H9 (cell line): Measurements from ENCODE around the gene RHNO1. TPM values are rescaled to one million over a fixed set of nuclear protein-coding genes. Genes with fewer than 3 reads are reported as not detected.

Source experiments
- DNase-seq: peaks from one replicate; pipeline ENCODE4 v3.0.0-alpha.2; 2017
- H2AFZ ChIP-seq: one replicate; pipeline ENCODE4 v1.6.1; 2013; ENCODE audit warnings: mild to moderate bottlenecking, low read length, control low read depth, moderate library complexity
- H2AK5ac ChIP-seq: 2 replicates; pipeline ENCODE4 v1.6.1; 2013; ENCODE audit warnings: low read length, control low read depth, mixed read lengths; ENCODE audit not compliant: insufficient read length
- H2BK120ac ChIP-seq: one replicate; pipeline ENCODE4 v1.6.1; 2013; ENCODE audit warnings: low read depth, mild to moderate bottlenecking, low read length, control low read depth, inconsistent platforms; ENCODE audit not compliant: poor library complexity, severe bottlenecking
- H2BK12ac ChIP-seq: 2 replicates; pipeline ENCODE4 v1.6.1; 2013; ENCODE audit warnings: low read length, control low read depth, mixed read lengths, low read depth; ENCODE audit not compliant: insufficient read length
- H2BK15ac ChIP-seq: 2 replicates; pipeline ENCODE4 v1.6.1; 2013; ENCODE audit warnings: low read depth, low read length, control low read depth
- H2BK20ac ChIP-seq: one replicate; pipeline ENCODE4 v1.6.1; 2013; ENCODE audit warnings: low read depth, mild to moderate bottlenecking, low read length, control low read depth, inconsistent platforms; ENCODE audit not compliant: poor library complexity, severe bottlenecking
- H2BK5ac ChIP-seq: 2 replicates; pipeline ENCODE4 v1.6.1; 2013; ENCODE audit warnings: low read length, control low read depth, mixed read lengths; ENCODE audit not compliant: insufficient read length
- H3K14ac ChIP-seq: 2 replicates; pipeline ENCODE4 v1.6.1; 2013; ENCODE audit warnings: low read length, control low read depth; ENCODE audit not compliant: insufficient read depth
- H3K18ac ChIP-seq: 2 replicates; pipeline ENCODE4 v1.6.1; 2013; ENCODE audit warnings: low read depth, mild to moderate bottlenecking, mixed read lengths, low read length, control low read depth; ENCODE audit not compliant: insufficient read length
- H3K23ac ChIP-seq: 2 replicates; pipeline ENCODE4 v1.6.1; 2013; ENCODE audit warnings: low read length, control low read depth, mixed read lengths, low read depth; ENCODE audit not compliant: insufficient read length
- H3K23me2 ChIP-seq: 2 replicates; pipeline ENCODE4 v1.6.1; 2013; ENCODE audit warnings: low read depth, mild to moderate bottlenecking, mixed read lengths, low read length, control low read depth; ENCODE audit not compliant: insufficient read length, poor library complexity, severe bottlenecking
- H3K27ac ChIP-seq: 2 replicates; pipeline ENCODE4 v1.5.1; 2013; ENCODE audit warnings: low read length, control low read depth, mixed read lengths, low read depth; ENCODE audit not compliant: insufficient read length
- H3K27me3 ChIP-seq: 2 replicates; pipeline ENCODE4 v1.6.1; 2013; ENCODE audit warnings: low read length, control low read depth, inconsistent platforms; ENCODE audit not compliant: insufficient read depth
- H3K4ac ChIP-seq: 2 replicates; pipeline ENCODE4 v1.6.1; 2013; ENCODE audit warnings: low read depth, mild to moderate bottlenecking, control low read depth, inconsistent platforms, low read length, moderate library complexity
- H3K4me1 ChIP-seq: 2 replicates; pipeline ENCODE4 v1.6.1; 2013; ENCODE audit warnings: low read length, control low read depth, inconsistent platforms; ENCODE audit not compliant: insufficient read depth
- H3K4me2 ChIP-seq: 2 replicates; pipeline ENCODE4 v1.6.1; 2013; ENCODE audit warnings: low read length, control low read depth, mixed read lengths; ENCODE audit not compliant: insufficient read length, insufficient read depth
- H3K56ac ChIP-seq: 2 replicates; pipeline ENCODE4 v1.6.1; 2013; ENCODE audit warnings: low read depth, mild to moderate bottlenecking, mixed read lengths, low read length, control low read depth; ENCODE audit not compliant: insufficient read length
- H3K79me1 ChIP-seq: 2 replicates; pipeline ENCODE4 v1.6.1; 2013; ENCODE audit warnings: low read depth, mild to moderate bottlenecking, moderate library complexity, low read length, control low read depth, inconsistent platforms; ENCODE audit not compliant: insufficient read depth, poor library complexity, severe bottlenecking
- H3K79me2 ChIP-seq: 2 replicates; pipeline ENCODE4 v1.6.1; 2013; ENCODE audit warnings: low read length, control low read depth, inconsistent platforms; ENCODE audit not compliant: insufficient read depth
- H3K9ac ChIP-seq: 2 replicates; pipeline ENCODE4 v1.6.1; 2013; ENCODE audit warnings: low read length, control low read depth, mixed read lengths; ENCODE audit not compliant: insufficient read length; ENCODE audit errors: extremely low read depth
- H3K9me3 ChIP-seq: one replicate; pipeline ENCODE4 v1.6.1; 2013; ENCODE audit warnings: low read depth, low read length, inconsistent platforms; ENCODE audit not compliant: control insufficient read depth
- H3T11ph ChIP-seq: one replicate; pipeline ENCODE4 v1.6.1; 2013; ENCODE audit warnings: mild to moderate bottlenecking, low read length, control low read depth, inconsistent platforms
- H4K20me1 ChIP-seq: one replicate; pipeline ENCODE4 v1.6.1; 2013; ENCODE audit not compliant: control insufficient read depth, insufficient read length, insufficient read depth
- H4K5ac ChIP-seq: 2 replicates; pipeline ENCODE4 v1.6.1; 2013; ENCODE audit warnings: low read depth, mild to moderate bottlenecking, mixed read lengths, low read length, control low read depth; ENCODE audit not compliant: insufficient read length
- H4K8ac ChIP-seq: replicated peaks from 2 replicates; pipeline ENCODE4 v1.6.1; 2013; ENCODE audit warnings: low read length, control low read depth, mixed read lengths, low read depth; ENCODE audit not compliant: insufficient read length
- H4K91ac ChIP-seq: 2 replicates; pipeline ENCODE4 v1.6.1; 2013; ENCODE audit warnings: low read depth, mild to moderate bottlenecking, moderate library complexity, mixed read lengths, low read length, control low read depth; ENCODE audit not compliant: insufficient read length
- H3K27ac Mint-ChIP-seq, 3 experiments: 2 replicates in 2 of 3; 3 replicates in 1 of 3; pipeline ENCODE4 v1.8.0; 2020 to 2021; ENCODE audit warnings: mixed read lengths in 3 of 3, mild to moderate bottlenecking in 1 of 3, moderate library complexity in 1 of 3
- H3K27me3 Mint-ChIP-seq: 2 replicates; pipeline ENCODE4 v1.8.0; 2021; ENCODE audit warnings: low read depth, mild to moderate bottlenecking, moderate library complexity, mixed read lengths
- H3K36me3 Mint-ChIP-seq, 3 experiments: 2 replicates in 2 of 3; 3 replicates in 1 of 3; pipeline ENCODE4 v1.8.0; 2020 to 2021; ENCODE audit warnings: low read depth in 3 of 3, mixed read lengths in 3 of 3; ENCODE audit not compliant: insufficient read depth in 1 of 3
- H3K4me1 Mint-ChIP-seq, 2 experiments: 2 replicates each; pipeline ENCODE4 v1.8.0; 2020; ENCODE audit warnings: mixed read lengths in 2 of 2
- H3K4me3 Mint-ChIP-seq, 2 experiments: 2 replicates in 1 of 2; 3 replicates in 1 of 2; pipeline ENCODE4 v1.8.0; 2020 to 2021; ENCODE audit warnings: mild to moderate bottlenecking in 2 of 2, mixed read lengths in 2 of 2, moderate library complexity in 1 of 2
- H3K9me3 Mint-ChIP-seq, 2 experiments: 2 replicates in 1 of 2; 3 replicates in 1 of 2; pipeline ENCODE4 v1.8.0; 2020; ENCODE audit warnings: mild to moderate bottlenecking in 2 of 2, mixed read lengths in 2 of 2, moderate library complexity in 1 of 2
- WGBS: extraction: QIAGEN DNeasy Blood & Tissue Kit; methylation state at CpG from one replicate; pipeline ENCODE4 v1.1.7; 2013; ENCODE audit warnings: missing lambda C conversion rate, low lambda C conversion rate, mixed read lengths; ENCODE audit not compliant: insufficient read length; ENCODE audit errors: extremely low coverage; 5-methylcytosine and 5-hydroxymethylcytosine counted together
- total RNA-seq: library from RNA; stranded (reverse); gene quantifications from 2 replicates; pipeline ENCODE4 v1.2.1, GENCODE V29; 2021
- TF ChIP-seq, protein P1 (sequence below): fragments of 200-600 bp; sonication (generic); conservative IDR thresholded peaks from 3 replicates; pipeline ENCODE4 v1.8.0; 2021; ENCODE audit warnings: antibody characterized with exemption, mild to moderate bottlenecking

Gene RHNO1
- total RNA-seq, 1 experiment from 2014 or later, result 36.7 TPM

DNA sequence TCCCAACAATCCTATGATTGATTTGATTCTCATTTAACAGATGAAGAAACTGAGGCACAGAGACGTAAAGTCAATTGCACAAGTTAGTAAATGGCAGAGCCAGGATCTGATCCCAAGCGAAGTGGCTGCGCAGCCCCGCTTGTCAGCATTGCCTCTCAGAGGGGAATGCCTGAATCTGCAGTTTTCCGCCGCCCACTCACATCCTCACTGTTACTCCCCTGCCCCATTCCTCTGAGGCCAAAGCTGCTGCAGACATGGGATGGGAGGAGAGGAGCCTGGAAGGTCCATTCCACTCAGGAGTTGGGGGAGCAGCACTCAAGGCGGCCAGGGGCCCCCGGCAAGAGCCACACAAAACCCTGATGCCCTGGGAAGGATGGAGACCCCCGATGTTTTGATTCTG lies 43.2 kb upstream of the RHNO1 start:
- no peak overlapping the region for H2BK15ac ChIP-seq
- no peak overlapping the region for H3K23ac ChIP-seq
- H3K56ac ChIP-seq, result no peak overlapping the region
- no peak overlapping the region for H3K4me2 ChIP-seq
- H3K36me3 Mint-ChIP-seq, result peaks cover 5 to 27% (median 16%) of the 10 kb centered on the region in 3 experiments; a peak in 6 of 7 replicates
- H3K4ac ChIP-seq, result no peak overlapping the region
- no peak overlapping the region for H2BK120ac ChIP-seq
- H3K9me3 ChIP-seq, result no peaks in the 10 kb centered on the region
- H2AFZ ChIP-seq, result no peak overlapping the region
- H4K20me1 ChIP-seq, result no peaks in the 10 kb centered on the region
- H3K9me3 Mint-ChIP-seq, result no peaks in the 10 kb centered on the region
- H2AK5ac ChIP-seq, result no peak overlapping the region
- H3K23me2 ChIP-seq, result no peaks in the 10 kb centered on the region
- H4K5ac ChIP-seq, result no peak overlapping the region
- H3K27me3 Mint-ChIP-seq, result no peaks in the 10 kb centered on the region
- H3K4me1 Mint-ChIP-seq, result peaks cover 17 to 29% of the 10 kb centered on the region in 2 experiments
- TF ChIP-seq, protein P1, sequence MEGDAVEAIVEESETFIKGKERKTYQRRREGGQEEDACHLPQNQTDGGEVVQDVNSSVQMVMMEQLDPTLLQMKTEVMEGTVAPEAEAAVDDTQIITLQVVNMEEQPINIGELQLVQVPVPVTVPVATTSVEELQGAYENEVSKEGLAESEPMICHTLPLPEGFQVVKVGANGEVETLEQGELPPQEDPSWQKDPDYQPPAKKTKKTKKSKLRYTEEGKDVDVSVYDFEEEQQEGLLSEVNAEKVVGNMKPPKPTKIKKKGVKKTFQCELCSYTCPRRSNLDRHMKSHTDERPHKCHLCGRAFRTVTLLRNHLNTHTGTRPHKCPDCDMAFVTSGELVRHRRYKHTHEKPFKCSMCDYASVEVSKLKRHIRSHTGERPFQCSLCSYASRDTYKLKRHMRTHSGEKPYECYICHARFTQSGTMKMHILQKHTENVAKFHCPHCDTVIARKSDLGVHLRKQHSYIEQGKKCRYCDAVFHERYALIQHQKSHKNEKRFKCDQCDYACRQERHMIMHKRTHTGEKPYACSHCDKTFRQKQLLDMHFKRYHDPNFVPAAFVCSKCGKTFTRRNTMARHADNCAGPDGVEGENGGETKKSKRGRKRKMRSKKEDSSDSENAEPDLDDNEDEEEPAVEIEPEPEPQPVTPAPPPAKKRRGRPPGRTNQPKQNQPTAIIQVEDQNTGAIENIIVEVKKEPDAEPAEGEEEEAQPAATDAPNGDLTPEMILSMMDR, result no peak
- H2BK12ac ChIP-seq, result no peak overlapping the region
- no peak overlapping the region for H3K14ac ChIP-seq
- no peak for DNase-seq
- no peak overlapping the region for H3T11ph ChIP-seq
- no peak overlapping the region for H4K91ac ChIP-seq
- no peak overlapping the region for H2BK5ac ChIP-seq
- H3K79me2 ChIP-seq, result no peaks in the 10 kb centered on the region
- no CpG with 5 or more reads among the region's 9 CpGs for WGBS
- H3K27ac Mint-ChIP-seq, result no peak overlapping the region
- no peak overlapping the region for H3K18ac ChIP-seq
- H3K27ac ChIP-seq, result no peak overlapping the region
- no peaks in the 10 kb centered on the region for H3K4me1 ChIP-seq
- H2BK20ac ChIP-seq, result no peak overlapping the region
- H4K8ac ChIP-seq, result no peak overlapping the region
- H3K4me3 Mint-ChIP-seq, result 0 out of 5 replicates have a peak overlapping the region, but pooled peaks of 1 of the 2 experiments have one; percentile 12
- no peak overlapping the region for H3K9ac ChIP-seq
- H3K27me3 ChIP-seq, result no peaks in the 10 kb centered on the region
- H3K79me1 ChIP-seq, result no peaks in the 10 kb centered on the region
